MM.1S (cell line): ENCODE measurements around the gene CABP4.

Experiments
- EZH2phosphoT487 ChIP-seq: fragments of 300-600 bp; sonication (generic); IDR thresholded peaks from 2 replicates; pipeline ENCODE4 v1.6.1; 2018; ENCODE audit warnings: antibody characterized with exemption, low read length
- TF ChIP-seq, protein P1 (sequence below): fragments of 300-600 bp; sonication (generic); IDR thresholded peaks from 2 replicates; pipeline ENCODE4 v1.5.1; 2016; ENCODE audit warnings: antibody characterized with exemption, low read length, mixed read lengths

DNA sequence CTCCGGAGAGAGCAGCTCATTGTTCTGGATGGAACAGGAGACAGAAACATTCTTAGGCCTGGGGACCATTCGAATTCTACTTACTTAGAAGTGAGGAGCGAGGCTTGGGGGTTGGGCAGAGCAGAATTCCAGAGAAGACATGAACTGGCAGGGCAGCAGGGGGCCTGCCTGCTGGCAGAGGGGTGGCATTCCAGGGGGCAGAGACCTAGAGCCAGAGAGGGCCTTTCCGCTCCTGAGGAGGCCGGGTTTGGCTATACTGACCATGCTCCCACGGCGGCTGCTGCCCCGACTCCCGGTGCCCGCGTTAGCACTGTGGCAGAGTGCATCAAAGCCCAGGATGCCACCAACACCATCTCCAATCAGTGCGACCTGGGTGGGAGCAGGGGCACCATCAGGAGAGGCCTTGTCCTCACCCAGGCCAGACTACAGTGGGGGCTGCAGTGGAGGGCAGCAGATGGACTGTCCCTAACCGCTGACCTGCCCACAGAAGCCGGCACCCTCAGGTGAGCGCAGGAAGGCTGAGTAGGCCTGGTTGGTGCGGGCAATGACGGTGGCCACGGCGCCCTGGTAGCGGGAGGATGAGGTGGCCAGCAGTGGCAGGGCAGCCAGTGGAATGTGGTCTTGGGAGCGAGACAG lies 42.6 kb downstream of the CABP4 start:
- TF ChIP-seq, protein P1, sequence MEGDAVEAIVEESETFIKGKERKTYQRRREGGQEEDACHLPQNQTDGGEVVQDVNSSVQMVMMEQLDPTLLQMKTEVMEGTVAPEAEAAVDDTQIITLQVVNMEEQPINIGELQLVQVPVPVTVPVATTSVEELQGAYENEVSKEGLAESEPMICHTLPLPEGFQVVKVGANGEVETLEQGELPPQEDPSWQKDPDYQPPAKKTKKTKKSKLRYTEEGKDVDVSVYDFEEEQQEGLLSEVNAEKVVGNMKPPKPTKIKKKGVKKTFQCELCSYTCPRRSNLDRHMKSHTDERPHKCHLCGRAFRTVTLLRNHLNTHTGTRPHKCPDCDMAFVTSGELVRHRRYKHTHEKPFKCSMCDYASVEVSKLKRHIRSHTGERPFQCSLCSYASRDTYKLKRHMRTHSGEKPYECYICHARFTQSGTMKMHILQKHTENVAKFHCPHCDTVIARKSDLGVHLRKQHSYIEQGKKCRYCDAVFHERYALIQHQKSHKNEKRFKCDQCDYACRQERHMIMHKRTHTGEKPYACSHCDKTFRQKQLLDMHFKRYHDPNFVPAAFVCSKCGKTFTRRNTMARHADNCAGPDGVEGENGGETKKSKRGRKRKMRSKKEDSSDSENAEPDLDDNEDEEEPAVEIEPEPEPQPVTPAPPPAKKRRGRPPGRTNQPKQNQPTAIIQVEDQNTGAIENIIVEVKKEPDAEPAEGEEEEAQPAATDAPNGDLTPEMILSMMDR = no peak
- TF ChIP-seq EZH2phosphoT487 = no peak
